OCI-LY3 (cell line): ENCODE data around the gene TAF5L.

Experiments
- H2AFZ ChIP-seq: fragments of 200-600, 300-600 bp; shearing (Covaris generic); 2 replicates; pipeline ENCODE4 v1.6.0; 2014; ENCODE audit warnings: antibody characterized with exemption, low read depth, low read length
- H3K27ac ChIP-seq: fragments of 200-600, 300-600 bp; sonication (generic); 2 replicates; pipeline ENCODE4 v1.5.1; 2014; ENCODE audit warnings: mild to moderate bottlenecking, low read length, moderate library complexity, mixed read lengths
- H3K27me3 ChIP-seq: fragments of 200-600, 300-600 bp; sonication (generic); 2 replicates; pipeline ENCODE4 v1.6.1; 2014; ENCODE audit warnings: low read depth, low read length, mixed read lengths
- H3K36me3 ChIP-seq: fragments of 200-600, 300-600 bp; sonication (generic); replicated peaks from 2 replicates; pipeline ENCODE3; 2014; ENCODE audit warnings: low read depth, low read length, mixed read lengths
- H3K4me1 ChIP-seq: fragments of 300-600, 200-600 bp; sonication (generic); 2 replicates; pipeline ENCODE4 v1.6.1; 2014; ENCODE audit warnings: low read length, mixed read lengths
- H3K4me2 ChIP-seq: fragments of 200-600, 300-600 bp; sonication (generic); 2 replicates; pipeline ENCODE4 v1.6.1; 2014; ENCODE audit warnings: low read length, mixed read lengths
- H3K4me3 ChIP-seq: fragments of 300-600, 200-600 bp; sonication (generic); 2 replicates; pipeline ENCODE4 v1.5.1; 2014; ENCODE audit warnings: antibody characterized with exemption, mild to moderate bottlenecking, low read length, moderate library complexity
- H3K79me2 ChIP-seq: fragments of 300-600, 200-600 bp; shearing (Covaris generic); 2 replicates; pipeline ENCODE4 v1.6.1; 2014; ENCODE audit warnings: mild to moderate bottlenecking, low read length, mixed read lengths
- H3K9ac ChIP-seq: fragments of 300-600, 200-600 bp; shearing (Covaris generic); 2 replicates; pipeline ENCODE4 v1.6.0; 2014; ENCODE audit warnings: mild to moderate bottlenecking, low read length, moderate library complexity
- H3K9me3 ChIP-seq: fragments of 200-600, 300-600 bp; shearing (Covaris generic); 2 replicates; pipeline ENCODE4 v1.6.1; 2014; ENCODE audit warnings: low read length, mixed read lengths; ENCODE audit not compliant: insufficient read depth
- H4K20me1 ChIP-seq: fragments of 200-600, 300-600 bp; sonication (generic); 2 replicates; pipeline ENCODE4 v1.6.1; 2016; ENCODE audit warnings: low read length, mixed read lengths; ENCODE audit not compliant: insufficient read depth
- CTCF ChIP-seq: fragments of 200-600, 300-600 bp; sonication (generic); IDR thresholded peaks from 2 replicates; pipeline ENCODE4 v1.5.1; 2014; ENCODE audit warnings: antibody characterized with exemption, low read length, low read depth
- EZH2phosphoT487 ChIP-seq: fragments of 200-600 bp; shearing (Covaris generic); IDR thresholded peaks from 2 replicates; pipeline ENCODE4 v1.6.1; 2018; ENCODE audit warnings: antibody characterized with exemption, mixed run types, low read depth

The TAF5L gene

GRCh38 chr1:229607370-229607769 is 18.6 kb downstream of the TAF5L start:
- H3K36me3 ChIP-seq, result peaks cover 70% of the 10 kb centered on the region
- H3K4me2 ChIP-seq, result no peak overlapping the region
- no peaks in the 10 kb centered on the region for H3K4me1 ChIP-seq

GRCh38 chr1:229603371-229604005 is 22.4 kb downstream of the TAF5L start:
- TF ChIP-seq CTCF, result no peak
- TF ChIP-seq EZH2phosphoT487, result no peak
- peaks cover 72% of the 10 kb centered on the region for H3K36me3 ChIP-seq

More at GRCh38 chr1:229607370-229607769, 18.6 kb downstream of the TAF5L start:
- H3K27me3 ChIP-seq, result no peaks in the 10 kb centered on the region
- no peaks in the 10 kb centered on the region for H4K20me1 ChIP-seq
- H3K9ac ChIP-seq, result no peak overlapping the region
- no peak overlapping the region for H3K4me3 ChIP-seq
- no peak overlapping the region for H2AFZ ChIP-seq
- no peaks in the 10 kb centered on the region for H3K9me3 ChIP-seq
- TF ChIP-seq EZH2phosphoT487, result no peak
- TF ChIP-seq CTCF, result no peak
- H3K27ac ChIP-seq, result no peak overlapping the region
- H3K79me2 ChIP-seq, result no peaks in the 10 kb centered on the region

GRCh38 chr1:229600229-229600628 is 25.7 kb downstream of the TAF5L start:
- H3K79me2 ChIP-seq, result peaks cover 9% of the 10 kb centered on the region
- H3K36me3 ChIP-seq, result peaks cover 47% of the 10 kb centered on the region
- no peak overlapping the region for H3K4me3 ChIP-seq
- no peaks in the 10 kb centered on the region for H3K4me1 ChIP-seq
- H3K27ac ChIP-seq, result no peak overlapping the region
- H4K20me1 ChIP-seq, result peaks cover 12% of the 10 kb centered on the region; the same call in 1 of the 2 replicates
- H3K4me2 ChIP-seq, result no peak overlapping the region
- no peak overlapping the region for H2AFZ ChIP-seq
- no peak overlapping the region for H3K9ac ChIP-seq
- H3K9me3 ChIP-seq, result no peaks in the 10 kb centered on the region
- no peaks in the 10 kb centered on the region for H3K27me3 ChIP-seq
- TF ChIP-seq EZH2phosphoT487 (no peak), CTCF (no peak)

More at GRCh38 chr1:229603371-229604005, 22.4 kb downstream of the TAF5L start:
- H2AFZ ChIP-seq, result no peak overlapping the region
- no peak overlapping the region for H3K9ac ChIP-seq
- H3K79me2 ChIP-seq, result peaks cover 4% of the 10 kb centered on the region; the same call in 1 of the 2 replicates
- H3K4me3 ChIP-seq, result no peak overlapping the region
- peaks cover 9% of the 10 kb centered on the region; the same call in 1 of the 2 replicates for H4K20me1 ChIP-seq
- no peaks in the 10 kb centered on the region for H3K9me3 ChIP-seq
- no peak overlapping the region for H3K4me2 ChIP-seq
- H3K27me3 ChIP-seq, result no peaks in the 10 kb centered on the region
- H3K4me1 ChIP-seq, result no peaks in the 10 kb centered on the region
- no peak overlapping the region for H3K27ac ChIP-seq

GRCh38 chr1:229599218-229599954 is 26.5 kb downstream of the TAF5L start:
- no peak for TF ChIP-seq EZH2phosphoT487
- TF ChIP-seq CTCF, result no peak
- H3K4me3 ChIP-seq, result no peak overlapping the region
- peaks cover 48% of the 10 kb centered on the region for H3K36me3 ChIP-seq
- H3K4me1 ChIP-seq, result no peaks in the 10 kb centered on the region
- no peaks in the 10 kb centered on the region for H3K27me3 ChIP-seq
- peaks cover 12% of the 10 kb centered on the region; the same call in 1 of the 2 replicates for H4K20me1 ChIP-seq
- H3K9ac ChIP-seq, result no peak overlapping the region
- no peak overlapping the region for H2AFZ ChIP-seq
- H3K9me3 ChIP-seq, result no peaks in the 10 kb centered on the region
- H3K79me2 ChIP-seq, result peaks cover 9% of the 10 kb centered on the region
- H3K27ac ChIP-seq, result no peak overlapping the region
- no peak overlapping the region for H3K4me2 ChIP-seq
